Activated T-cell treated with anti-CD3 and anti-CD28 coated beads, Interleukin-2, amount 50 U/mL, for 24 hours (primary cell): ENCODE results near the gene GAS2L2.

Experiments used
- DNase-seq: peaks from one replicate; pipeline ENCODE4 v3.0.0-alpha.2; 2020
- H3K27ac Mint-ChIP-seq: 2 replicates; pipeline ENCODE4 v1.8.0; 2020; ENCODE audit warnings: mild to moderate bottlenecking, mixed read lengths
- H3K27me3 Mint-ChIP-seq: 2 replicates; pipeline ENCODE4 v1.8.0; 2020; ENCODE audit warnings: mixed read lengths
- H3K36me3 Mint-ChIP-seq: 2 replicates; pipeline ENCODE4 v1.8.0; 2020; ENCODE audit warnings: low read depth, mixed read lengths
- H3K4me1 Mint-ChIP-seq: 2 replicates; pipeline ENCODE4 v1.8.0; 2020; ENCODE audit warnings: low read depth, mixed read lengths
- H3K4me3 Mint-ChIP-seq: 2 replicates; pipeline ENCODE4 v1.8.0; 2020; ENCODE audit warnings: mild to moderate bottlenecking, moderate library complexity, mixed read lengths
- H3K9me3 Mint-ChIP-seq: 2 replicates; pipeline ENCODE4 v1.8.0; 2020; ENCODE audit warnings: mixed read lengths

GAS2L2 gene

GRCh38 chr17:35752945-35753764 is at the start of gene GAS2L2:
GAS2L2 (minus strand) TSS chr17:35753239; CDS start chr17:35752850, 389 bp downstream.
- no peak within 1 kb of the TSS for H3K27ac Mint-ChIP-seq
- peaks cover 20% of the 10 kb centered on the region for H3K4me1 Mint-ChIP-seq
- DNase-seq, result no peak
- H3K27me3 Mint-ChIP-seq, result peaks cover 51% of the 10 kb centered on the region
- no peaks in the 10 kb centered on the region for H3K36me3 Mint-ChIP-seq
- H3K9me3 Mint-ChIP-seq, result no peaks in the 10 kb centered on the region
- no peak within 1 kb of the TSS for H3K4me3 Mint-ChIP-seq

GRCh38 chr17:35801583-35802224 is 48.7 kb upstream of the GAS2L2 start:
- no peak overlapping the region for H3K4me3 Mint-ChIP-seq
- peaks cover 33% of the 10 kb centered on the region for H3K4me1 Mint-ChIP-seq
- H3K27me3 Mint-ChIP-seq, result peaks cover 16% of the 10 kb centered on the region
- peak; percentile 49 for DNase-seq
- no peaks in the 10 kb centered on the region for H3K36me3 Mint-ChIP-seq
- H3K9me3 Mint-ChIP-seq, result no peaks in the 10 kb centered on the region
- peak overlapping the region; percentile 73 for H3K27ac Mint-ChIP-seq

GRCh38 chr17:35799942-35800341 is 46.9 kb upstream of the GAS2L2 start:
- Mint-ChIP-seq H3K27me3 (peaks cover 27% of the 10 kb centered on the region), H3K9me3 (no peaks in the 10 kb centered on the region), H3K4me3 (no peak overlapping the region), H3K4me1 (peaks cover 38% of the 10 kb centered on the region), H3K27ac (no peak overlapping the region), H3K36me3 (no peaks in the 10 kb centered on the region)
- no peak for DNase-seq

GRCh38 chr17:35797918-35798317 is 44.9 kb upstream of the GAS2L2 start:
- Mint-ChIP-seq H3K36me3 (no peaks in the 10 kb centered on the region), H3K27ac (no peak overlapping the region), H3K4me3 (no peak overlapping the region), H3K4me1 (peaks cover 41% of the 10 kb centered on the region), H3K27me3 (peaks cover 47% of the 10 kb centered on the region), H3K9me3 (no peaks in the 10 kb centered on the region)
- DNase-seq, result no peak

GRCh38 chr17:35797370-35797769 is 44.3 kb upstream of the GAS2L2 start:
- DNase-seq, result no peak
- Mint-ChIP-seq H3K36me3 (no peaks in the 10 kb centered on the region), H3K4me3 (no peak overlapping the region), H3K27me3 (peaks cover 47% of the 10 kb centered on the region), H3K27ac (no peak overlapping the region), H3K9me3 (no peaks in the 10 kb centered on the region), H3K4me1 (peaks cover 35% of the 10 kb centered on the region)

- no peak for DNase-seq
- H3K4me3 Mint-ChIP-seq, result no peak overlapping the region
- peaks cover 47% of the 10 kb centered on the region for H3K27me3 Mint-ChIP-seq
- H3K4me1 Mint-ChIP-seq, result peaks cover 32% of the 10 kb centered on the region
- no peaks in the 10 kb centered on the region for H3K36me3 Mint-ChIP-seq
- no peaks in the 10 kb centered on the region for H3K9me3 Mint-ChIP-seq
- no peak overlapping the region for H3K27ac Mint-ChIP-seq
Observed at GRCh38 chr17:35796942-35797341, 43.9 kb upstream of the GAS2L2 start.

- peak overlapping the region; percentile 71 for H3K4me3 Mint-ChIP-seq
- no peaks in the 10 kb centered on the region for H3K9me3 Mint-ChIP-seq
- no peak for DNase-seq
- no peaks in the 10 kb centered on the region for H3K36me3 Mint-ChIP-seq
- H3K4me1 Mint-ChIP-seq, result peaks cover 23% of the 10 kb centered on the region
- H3K27ac Mint-ChIP-seq, result no peak overlapping the region
- peaks cover 50% of the 10 kb centered on the region for H3K27me3 Mint-ChIP-seq
Observed at GRCh38 chr17:35795871-35796265, 42.8 kb upstream of the GAS2L2 start.

- Mint-ChIP-seq H3K27ac (no peak within 1 kb of the TSS), H3K36me3 (no peaks in the 10 kb centered on the region), H3K4me1 (peaks cover 27% of the 10 kb centered on the region), H3K4me3 (peak within 1 kb of the TSS; percentile 71), H3K27me3 (peaks cover 50% of the 10 kb centered on the region), H3K9me3 (no peaks in the 10 kb centered on the region)
- peak; percentile 73 for DNase-seq
Observed at GRCh38 chr17:35795007-35795870, 42.2 kb upstream of the GAS2L2 start, which contains the start of gene MMP28. MMP28 (minus strand) TSS chr17:35795641; CDS start chr17:35795377, 264 bp downstream.

- H3K9me3 Mint-ChIP-seq, result no peaks in the 10 kb centered on the region
- H3K27me3 Mint-ChIP-seq, result peaks cover 46% of the 10 kb centered on the region
- no peak overlapping the region for H3K4me3 Mint-ChIP-seq
- DNase-seq, result no peak
- H3K27ac Mint-ChIP-seq, result no peak overlapping the region
- peaks cover 39% of the 10 kb centered on the region for H3K4me1 Mint-ChIP-seq
- H3K36me3 Mint-ChIP-seq, result no peaks in the 10 kb centered on the region
Observed at GRCh38 chr17:35793257-35793656, 40.2 kb upstream of the GAS2L2 start.

- Mint-ChIP-seq H3K36me3 (no peaks in the 10 kb centered on the region), H3K27me3 (peaks cover 34% of the 10 kb centered on the region), H3K27ac (no peak overlapping the region), H3K9me3 (no peaks in the 10 kb centered on the region), H3K4me1 (peaks cover 42% of the 10 kb centered on the region), H3K4me3 (no peak overlapping the region)
- DNase-seq, result no peak
Observed at GRCh38 chr17:35791681-35792350, 38.8 kb upstream of the GAS2L2 start.

- Mint-ChIP-seq H3K4me3 (no peak overlapping the region), H3K27ac (no peak overlapping the region), H3K4me1 (peaks cover 35% of the 10 kb centered on the region), H3K9me3 (no peaks in the 10 kb centered on the region), H3K27me3 (peaks cover 27% of the 10 kb centered on the region), H3K36me3 (no peaks in the 10 kb centered on the region)
- no peak for DNase-seq
Observed at GRCh38 chr17:35790841-35791240, 37.8 kb upstream of the GAS2L2 start.

- Mint-ChIP-seq H3K4me3 (no peak overlapping the region), H3K4me1 (peaks cover 23% of the 10 kb centered on the region), H3K27ac (no peak overlapping the region), H3K9me3 (no peaks in the 10 kb centered on the region), H3K36me3 (no peaks in the 10 kb centered on the region), H3K27me3 (peaks cover 10% of the 10 kb centered on the region)
- no peak for DNase-seq
Observed at GRCh38 chr17:35788477-35789368, 35.7 kb upstream of the GAS2L2 start.

GRCh38 chr17:35786941-35787432 is 33.9 kb upstream of the GAS2L2 start:
- no peak overlapping the region for H3K4me3 Mint-ChIP-seq
- H3K27me3 Mint-ChIP-seq, result peaks cover 3% of the 10 kb centered on the region
- H3K36me3 Mint-ChIP-seq, result no peaks in the 10 kb centered on the region
- DNase-seq, result no peak
- H3K27ac Mint-ChIP-seq, result no peak overlapping the region
- H3K4me1 Mint-ChIP-seq, result peaks cover 20% of the 10 kb centered on the region
- no peaks in the 10 kb centered on the region for H3K9me3 Mint-ChIP-seq
